Natural killer cell (primary cell): Measurements from ENCODE around the gene TOPBP1. TPM values are rescaled to one million over a fixed set of nuclear protein-coding genes. Genes with fewer than 3 reads are reported as not detected.

ENCODE experiments used
- ATAC-seq, 3 donors: fragments of 150-1000 bp in 2 of 3; fragments of 200-7000 bp in 1 of 3; cut with Tn5 transposase; 1 replicate in 1 of 3; 2 replicates in 2 of 3; pipeline ENCODE4 v1.10.0; 2021; ENCODE audit warnings: mild to moderate bottlenecking in 2 of 3, moderate library complexity in 2 of 3
- DNase-seq, 2 donors: peaks; one replicate each; pipeline versions ENCODE4 v3.0.0 to v3.0.0-alpha.2; 2013 to 2021; ENCODE audit warnings: mixed read lengths in 1 of 2
- H3K27ac ChIP-seq: one replicate; pipeline ENCODE4 v1.5.1; 2013; ENCODE audit warnings: mild to moderate bottlenecking, low read length
- H3K27me3 ChIP-seq: one replicate; pipeline ENCODE4 v1.6.1; 2013; ENCODE audit warnings: low read length; ENCODE audit not compliant: control insufficient read depth, insufficient read depth
- H3K36me3 ChIP-seq: one replicate; pipeline ENCODE4 v1.6.1; 2013; ENCODE audit warnings: low read length; ENCODE audit not compliant: control insufficient read depth, insufficient read depth
- H3K4me1 ChIP-seq: one replicate; pipeline ENCODE4 v1.6.1; 2013; ENCODE audit warnings: low read length; ENCODE audit not compliant: control insufficient read depth, insufficient read depth
- H3K4me3 ChIP-seq: one replicate; pipeline ENCODE4 v1.5.1; 2013; ENCODE audit warnings: low read length
- H3K9me3 ChIP-seq: one replicate; pipeline ENCODE4 v1.6.1; 2013; ENCODE audit warnings: low read length; ENCODE audit not compliant: control insufficient read depth, insufficient read depth
- H3K27ac Mint-ChIP-seq, 2 donors: one replicate each; pipeline ENCODE4 v1.8.0; 2022; ENCODE audit warnings: mild to moderate bottlenecking in 2 of 2, mixed read lengths in 2 of 2, moderate library complexity in 1 of 2
- H3K27me3 Mint-ChIP-seq, 2 donors: one replicate each; pipeline ENCODE4 v1.8.0; 2022; ENCODE audit warnings: low read depth in 2 of 2, mixed read lengths in 2 of 2
- H3K36me3 Mint-ChIP-seq: one replicate; pipeline ENCODE4 v1.8.0; 2022; ENCODE audit warnings: mixed read lengths
- H3K4me1 Mint-ChIP-seq, 2 donors: one replicate each; pipeline ENCODE4 v1.8.0; 2022; ENCODE audit warnings: mixed read lengths in 2 of 2
- H3K4me3 Mint-ChIP-seq: one replicate; pipeline ENCODE4 v1.8.0; 2022; ENCODE audit warnings: mild to moderate bottlenecking, moderate library complexity, mixed read lengths
- H3K9me3 Mint-ChIP-seq, 2 donors: one replicate each; pipeline ENCODE4 v1.8.0; 2022; ENCODE audit warnings: mixed read lengths in 2 of 2
- WGBS: methylation state at CpG from one replicate; pipeline ENCODE4 v1.1.7; 2013; ENCODE audit warnings: missing lambda C conversion rate; ENCODE audit not compliant: insufficient coverage; 5-methylcytosine and 5-hydroxymethylcytosine counted together
- intact Hi-C: fragments of 100-400 bp; cut with micrococcal nuclease; formaldehyde crosslinking; loops from one replicate; pipeline ENCODE4 v1.14.2; 2022
- total RNA-seq, 4 donors: library from RNA; stranded (reverse); fragments of 120-200 nt in 1 of 4; gene quantifications; one replicate each; pipeline versions ENCODE4 v1.2.3 to v1.2.4, GENCODE V29; 2013 to 2022
- TF ChIP-seq, protein P1 (sequence below): fragments of 200-600 bp; IDR thresholded peaks from one replicate; pipeline ENCODE4 v1.8.0; 2022; ENCODE audit warnings: antibody characterized with exemption

The TOPBP1 gene
- total RNA-seq = 10 to 100 TPM; 48.1 to 52.9 (median 50.9) TPM
- 89.8 TPM for total RNA-seq (2013)

- H3K9me3 Mint-ChIP-seq = no peaks in the 10 kb centered on the region
- no peaks in the 10 kb centered on the region for H3K27me3 Mint-ChIP-seq
- TF ChIP-seq, protein P1, sequence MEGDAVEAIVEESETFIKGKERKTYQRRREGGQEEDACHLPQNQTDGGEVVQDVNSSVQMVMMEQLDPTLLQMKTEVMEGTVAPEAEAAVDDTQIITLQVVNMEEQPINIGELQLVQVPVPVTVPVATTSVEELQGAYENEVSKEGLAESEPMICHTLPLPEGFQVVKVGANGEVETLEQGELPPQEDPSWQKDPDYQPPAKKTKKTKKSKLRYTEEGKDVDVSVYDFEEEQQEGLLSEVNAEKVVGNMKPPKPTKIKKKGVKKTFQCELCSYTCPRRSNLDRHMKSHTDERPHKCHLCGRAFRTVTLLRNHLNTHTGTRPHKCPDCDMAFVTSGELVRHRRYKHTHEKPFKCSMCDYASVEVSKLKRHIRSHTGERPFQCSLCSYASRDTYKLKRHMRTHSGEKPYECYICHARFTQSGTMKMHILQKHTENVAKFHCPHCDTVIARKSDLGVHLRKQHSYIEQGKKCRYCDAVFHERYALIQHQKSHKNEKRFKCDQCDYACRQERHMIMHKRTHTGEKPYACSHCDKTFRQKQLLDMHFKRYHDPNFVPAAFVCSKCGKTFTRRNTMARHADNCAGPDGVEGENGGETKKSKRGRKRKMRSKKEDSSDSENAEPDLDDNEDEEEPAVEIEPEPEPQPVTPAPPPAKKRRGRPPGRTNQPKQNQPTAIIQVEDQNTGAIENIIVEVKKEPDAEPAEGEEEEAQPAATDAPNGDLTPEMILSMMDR = no peak
- Histone ChIP-seq H3K27me3 (no peaks in the 10 kb centered on the region), H3K4me1 (peaks cover 15% of the 10 kb centered on the region), H3K4me3 (peak within 1 kb of the TSS; percentile 79), H3K36me3 (peaks cover 4% of the 10 kb centered on the region), H3K9me3 (no peaks in the 10 kb centered on the region), H3K27ac (peak within 1 kb of the TSS; percentile 74)
- H3K4me1 Mint-ChIP-seq = peaks cover 40 to 43% of the 10 kb centered on the region in 2 donors
- ATAC-seq = peak; percentile 81 to 93 (median 89)
- intact Hi-C loops = loop anchor here (1.0 to 5.0 kb wide), 4 partner anchors 83 to 939 kb away; partner anchors contain the start of genes CDV3, NPHP3 and SRPRB
- H3K4me3 Mint-ChIP-seq = peak within 1 kb of the TSS; percentile 97
- peak within 1 kb of the TSS; percentile 95 to 97 for H3K27ac Mint-ChIP-seq
- peak; percentile 76 to 93 for DNase-seq
- H3K36me3 Mint-ChIP-seq = peaks cover 4% of the 10 kb centered on the region
- WGBS = under 1% methylated on average over 58 of the region's 58 CpGs
Observed at GRCh38 chr3:133661454-133662277, at the start of gene TOPBP1. TSS of gene TOPBP1 (minus strand) at chr3:133661941. CDS start at chr3:133661127, 814 bp downstream.

DNA sequence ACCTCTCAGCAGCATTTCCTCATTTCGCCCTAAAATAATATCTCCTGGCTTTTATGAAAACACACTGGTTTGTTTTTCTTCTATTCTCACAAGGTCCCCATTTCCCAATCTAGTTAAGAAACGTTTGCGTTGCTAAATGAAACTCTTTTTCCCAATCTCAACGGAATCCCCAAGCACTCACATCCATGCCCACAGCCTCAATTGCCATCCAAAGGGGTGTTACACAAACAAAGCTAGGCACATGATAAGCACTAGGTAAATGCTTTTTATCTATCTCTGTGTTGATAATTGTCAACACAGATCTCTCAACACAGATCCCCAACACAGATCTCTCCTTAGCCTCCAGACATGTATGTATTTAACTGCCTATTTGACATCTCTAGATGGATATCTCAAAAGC is 49.3 kb upstream of the TOPBP1 start:
- H3K4me1 Mint-ChIP-seq = no peaks in the 10 kb centered on the region
- Histone ChIP-seq H3K36me3 (no peaks in the 10 kb centered on the region), H3K9me3 (no peaks in the 10 kb centered on the region), H3K27me3 (no peaks in the 10 kb centered on the region), H3K4me1 (no peaks in the 10 kb centered on the region), H3K27ac (no peak overlapping the region), H3K4me3 (no peak overlapping the region)
- 78% methylated on average over 4 of the region's 4 CpGs for WGBS
- H3K27ac Mint-ChIP-seq = no peak overlapping the region
- TF ChIP-seq, protein P1 = no peak
- H3K4me3 Mint-ChIP-seq = no peak overlapping the region
- no peak for ATAC-seq
- H3K9me3 Mint-ChIP-seq = no peaks in the 10 kb centered on the region
- H3K36me3 Mint-ChIP-seq = no peaks in the 10 kb centered on the region
- no peak for DNase-seq
- intact Hi-C loops = no loop called here
- peaks cover 4 to 9% of the 10 kb centered on the region in 2 donors for H3K27me3 Mint-ChIP-seq

DNA sequence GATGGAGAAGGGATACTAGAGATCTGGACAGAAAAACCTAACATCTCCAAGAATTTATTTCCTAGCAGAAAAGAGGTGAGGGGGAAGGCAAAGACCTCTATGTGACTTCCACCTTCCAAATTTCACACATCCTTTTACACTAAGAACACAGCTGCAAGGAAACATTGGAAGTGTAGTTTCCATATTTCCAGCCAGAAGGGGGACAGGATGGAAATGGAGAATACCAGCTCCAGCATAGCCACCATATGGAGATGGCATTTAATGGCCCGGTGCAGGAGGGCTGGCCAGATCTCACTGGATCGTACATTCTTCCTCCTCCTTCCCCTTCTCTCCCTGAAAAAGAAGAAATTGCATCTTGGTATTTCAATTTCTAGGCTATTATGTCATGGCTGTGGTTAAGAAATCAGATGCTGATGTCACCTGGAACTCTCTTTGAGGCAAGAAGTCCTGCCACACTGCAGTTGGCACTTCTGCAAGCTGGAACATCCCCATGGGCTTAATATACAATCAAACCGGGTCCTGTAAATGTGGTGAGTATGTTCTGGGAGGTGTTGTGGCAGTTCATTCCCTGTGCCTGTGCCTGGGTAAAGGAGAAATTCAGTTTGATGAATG is 47.5 kb upstream of the TOPBP1 start:
- Mint-ChIP-seq H3K4me1 (no peaks in the 10 kb centered on the region), H3K36me3 (no peaks in the 10 kb centered on the region), H3K27me3 (peaks cover 8 to 9% of the 10 kb centered on the region in 2 donors), H3K27ac (no peak overlapping the region), H3K4me3 (no peak overlapping the region), H3K9me3 (no peaks in the 10 kb centered on the region)
- H3K27me3 ChIP-seq = no peaks in the 10 kb centered on the region
- 83% methylated on average over 3 of the region's 3 CpGs for WGBS
- TF ChIP-seq, protein P1 = no peak
- H3K4me3 ChIP-seq = no peak overlapping the region
- H3K4me1 ChIP-seq = no peaks in the 10 kb centered on the region
- H3K36me3 ChIP-seq = no peaks in the 10 kb centered on the region
- H3K9me3 ChIP-seq = no peaks in the 10 kb centered on the region
- ATAC-seq (no peak), DNase-seq (no peak)
- intact Hi-C loops = no loop called here
- H3K27ac ChIP-seq = no peak overlapping the region
